NCI-H526 (cell line): ENCODE data around the gene WDR36.

ENCODE experiments used
- DNase-seq, 2 experiments: peaks; one replicate each; lab custom pipeline; 2025; lab: John Stamatoyannopoulos, UW

The WDR36 gene

GRCh38 chr5:111106320-111106948 is 14.3 kb downstream of the WDR36 start:
- DNase-seq: no peak

- no peak for DNase-seq
Measured at GRCh38 chr5:111107371-111107770, 15.2 kb downstream of the WDR36 start.

- no peak for DNase-seq
Measured at GRCh38 chr5:111111956-111112355, 19.8 kb downstream of the WDR36 start.

GRCh38 chr5:111113678-111114077 is 21.5 kb downstream of the WDR36 start:
- DNase-seq: no peak

- no peak for DNase-seq
Measured at GRCh38 chr5:111115229-111115628, 23.1 kb downstream of the WDR36 start.

GRCh38 chr5:111116550-111116949 is 24.4 kb downstream of the WDR36 start:
- no peak for DNase-seq

GRCh38 chr5:111117136-111117535 is 25.0 kb downstream of the WDR36 start:
- DNase-seq: no peak

GRCh38 chr5:111119221-111119620 is 27.1 kb downstream of the WDR36 start:
- DNase-seq: no peak

- no peak for DNase-seq
Measured at GRCh38 chr5:111119856-111120255, 27.7 kb downstream of the WDR36 start.

GRCh38 chr5:111120911-111121310 is 28.8 kb downstream of the WDR36 start:
- no peak for DNase-seq

- no peak for DNase-seq
Measured at GRCh38 chr5:111121926-111122325, 29.8 kb downstream of the WDR36 start.

- DNase-seq: no peak
Measured at GRCh38 chr5:111122398-111122797, 30.2 kb downstream of the WDR36 start.

- DNase-seq: no peak
Measured at GRCh38 chr5:111124793-111125192, 32.6 kb downstream of the WDR36 start.

- DNase-seq: no peak
Measured at GRCh38 chr5:111126896-111127295, 34.7 kb downstream of the WDR36 start.

- DNase-seq: no peak
Measured at GRCh38 chr5:111127453-111128195, 35.5 kb downstream of the WDR36 start.

- no peak for DNase-seq
Measured at GRCh38 chr5:111129938-111130337, 37.8 kb downstream of the WDR36 start.

- DNase-seq: no peak
Measured at GRCh38 chr5:111131356-111131755, 39.2 kb downstream of the WDR36 start.

GRCh38 chr5:111132076-111132475 is 39.9 kb downstream of the WDR36 start:
- DNase-seq: no peak

- DNase-seq: no peak
Measured at GRCh38 chr5:111132731-111133435, 40.7 kb downstream of the WDR36 start.

GRCh38 chr5:111133436-111133751 is 41.2 kb downstream of the WDR36 start:
- DNase-seq: no peak

- DNase-seq: no peak
Measured at GRCh38 chr5:111134087-111134486, 41.9 kb downstream of the WDR36 start.

- no peak for DNase-seq
Measured at GRCh38 chr5:111134864-111135263, 42.7 kb downstream of the WDR36 start.

GRCh38 chr5:111135363-111135762 is 43.2 kb downstream of the WDR36 start:
- DNase-seq: no peak
